Measurements from ENCODE around the gene TLR8. TPM values are rescaled to one million over a fixed set of nuclear protein-coding genes. Genes with fewer than 3 reads are reported as not detected.

Gene TLR8
- total and polyA plus RNA-seq, 2 of the 4 experiments (the other 2 are of a cell fraction) = not detected

DNA sequence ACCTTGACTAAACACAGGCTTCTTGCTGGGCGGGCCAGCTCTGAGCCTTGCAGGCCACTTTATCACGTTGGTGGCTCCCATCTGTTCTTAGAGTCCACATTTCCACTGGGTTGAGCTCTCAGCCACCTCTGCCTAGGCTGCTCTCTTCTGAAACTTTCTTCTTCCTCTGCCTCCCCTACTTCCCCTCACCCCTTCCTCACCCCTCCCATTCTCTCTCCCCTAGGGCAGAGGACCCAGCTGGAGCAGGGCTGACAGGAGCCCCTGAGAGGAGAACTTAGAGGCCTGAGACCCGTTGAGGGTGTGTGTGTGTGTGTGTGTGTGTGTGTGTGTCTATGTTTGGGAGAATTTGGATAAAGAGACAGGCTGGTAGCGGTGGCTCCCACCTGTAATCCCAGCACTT lies 48.6 kb downstream of the TLR8 start:
- in situ Hi-C loops (cut with MboI; ENCODE audit: low sequenced_read_pairs) (loop anchor here (10.0 to 25.0 kb wide), 3 partner anchors 700 to 1082 kb away; partner anchors contain the start of genes GEMIN8, OFD1, TCEANC and TRAPPC2), intact Hi-C loops (cut with micrococcal nuclease) (no loop called here), dilution Hi-C loops (cut with HindIII; ENCODE audit: low sequenced_read_pairs, unreplicated experiment) (no loop called here)
- H3K27me3 ChIP-seq (ENCODE audit: control insufficient read depth, insufficient read depth, low read length) = no peaks in the 10 kb centered on the region
- H2BK120ac ChIP-seq (ENCODE audit: low read depth, low read length) = peak overlapping the region; percentile 67
- TF ChIP-seq RFX5 (IDR thresholded peaks at IDR 0.05; ENCODE audit: low read depth, low read length) (no peak), USF2 (IDR thresholded peaks at IDR 0.05; ENCODE audit: low read depth, low read length) (no peak)
- H4K20me1 ChIP-seq (ENCODE audit: insufficient read depth, low read length) = no peaks in the 10 kb centered on the region
- no peak overlapping the region for H2BK5ac ChIP-seq (ENCODE audit: low read depth, low read length, poor library complexity, severe bottlenecking)
- no peak overlapping the region for H4K5ac ChIP-seq (ENCODE audit: low read depth, low read length)
- peak overlapping the region; percentile 30 for H3K14ac ChIP-seq (replicated peaks; ENCODE audit: low read depth, low read length)
- ChIA-PET POLR2A (ENCODE audit: unreplicated experiment) (no interaction called here), CTCF (interaction anchor here (0.5 to 0.7 kb wide), 3 partner anchors 25 to 398 kb away, joined by 3 read pairs; no protein-coding TSS in a partner anchor)
- ATAC-seq (ENCODE audit: low read depth) = no peak
- H3K4me3 ChIP-seq (ENCODE audit: insufficient read depth, low read depth, low read length) = no peak overlapping the region
- H2BK20ac ChIP-seq (ENCODE audit: low read depth, low read length) = 0 out of 2 replicates have a peak overlapping the region, but pooled peaks have one; percentile 6
- peak overlapping the region; percentile 18; the same call in 1 of the 2 replicates for H3K4ac ChIP-seq (ENCODE audit: low read depth, low read length)
- no peak overlapping the region for H2AFZ ChIP-seq (replicated peaks; ENCODE audit: low read length, poor library complexity)
- H3K9ac ChIP-seq (ENCODE audit: low read depth, low read length) = no peak overlapping the region
- H3K23ac ChIP-seq (ENCODE audit: low read depth, low read length) = no peak overlapping the region
- H3K27ac ChIP-seq (ENCODE audit: insufficient read depth, low read length) = no peak overlapping the region
- no peak overlapping the region for H3K18ac ChIP-seq (ENCODE audit: low read depth, low read length)
- no peak overlapping the region for H4K91ac ChIP-seq (ENCODE audit: insufficient read depth, low read depth, low read length)
- no peaks in the 10 kb centered on the region for H3K9me3 ChIP-seq (ENCODE audit: control insufficient read depth, insufficient read depth, low read length)
- WGBS, 2 experiments (ENCODE audit: extremely low coverage in 2 of 2, insufficient read length in 1 of 2) = 100% methylated on average over 1 of the region's 4 CpGs; no CpG with 5 or more reads in 1 of the 2 experiments
- H3K9me1 ChIP-seq (ENCODE audit: insufficient read depth, low read length) = peaks cover 12% of the 10 kb centered on the region
- H4K8ac ChIP-seq (ENCODE audit: low read depth in 2 of 2, low read length in 2 of 2) = no peak overlapping the region
- no peak overlapping the region for H2AK9ac ChIP-seq (replicated peaks; ENCODE audit: low read depth, low read length, poor library complexity)
- H3K56ac ChIP-seq (ENCODE audit: extremely low read depth, insufficient read depth, low read length) = no peak overlapping the region
- peak overlapping the region; percentile 49; the same call in 1 of the 3 replicates for H2BK15ac ChIP-seq (ENCODE audit: low read depth, low read length)
- BruUV-seq (replicated peaks) = no TSS peak
- H2AK5ac ChIP-seq (ENCODE audit: low read depth, low read length) = peak overlapping the region; percentile 28; the same call in 1 of the 2 replicates
- peaks cover 0 to 11% of the 10 kb centered on the region in 2 experiments; a peak in 2 of 4 replicates for H3K79me1 ChIP-seq (ENCODE audit: low read depth in 1 of 2, low read length in 2 of 2)
- no peaks in the 10 kb centered on the region for H3K36me3 ChIP-seq (ENCODE audit: control insufficient read depth, insufficient read depth, low read length)
- DNase-seq = no peak
- H3K4me2 ChIP-seq (ENCODE audit: low read depth, low read length) = no peak overlapping the region
- H3K4me1 ChIP-seq (ENCODE audit: control insufficient read depth, insufficient read depth, low read length) = peaks cover 15% of the 10 kb centered on the region

All from IMR-90 (cell line).